Right atrium auricular region (tissue), 2 donors: ENCODE data around the gene SFXN2. TPM values are rescaled to one million over a fixed set of nuclear protein-coding genes. Genes with fewer than 3 reads are reported as not detected.

Source experiments
- DNase-seq: peaks from one replicate; pipeline ENCODE4 v3.0.0-alpha.2; 2019; ENCODE audit warnings: low spot score
- H3K27ac ChIP-seq, 2 donors: fragments of 200-600 bp; sonication (generic); 1 replicate in 1 of 2; 2 replicates in 1 of 2; pipeline ENCODE4 v1.5.1; 2016 to 2019
- H3K27me3 ChIP-seq, 2 donors: fragments of 200-600 bp; sonication (generic); one replicate each; pipeline versions ENCODE4 v1.5.1 to v1.6.0; 2017 to 2019
- H3K36me3 ChIP-seq: fragments of 200-600 bp; sonication (generic); one replicate; pipeline ENCODE4 v1.5.1; 2016
- H3K4me1 ChIP-seq, 2 donors: fragments of 200-600 bp; sonication (generic); one replicate each; pipeline versions ENCODE4 v1.5.1 to v1.6.0; 2017 to 2019
- H3K4me3 ChIP-seq, 2 donors: fragments of 200-600 bp; sonication (generic); 1 replicate in 1 of 2; 2 replicates in 1 of 2; pipeline ENCODE4 v1.5.1; 2017 to 2019; ENCODE audit warnings: mild to moderate bottlenecking in 1 of 2, moderate library complexity in 1 of 2
- H3K9me3 ChIP-seq, 2 donors: fragments of 200-600 bp; sonication (generic); one replicate each; pipeline ENCODE4 v1.5.1; 2019
- CTCF ChIP-seq, 2 donors: fragments of 200-600 bp; sonication (generic); IDR thresholded peaks; one replicate each; pipeline ENCODE4 v1.5.1; 2019; ENCODE audit warnings: antibody characterized with exemption in 2 of 2
- total RNA-seq, 2 donors: library from RNA; depleted of rRNA; stranded (reverse); fragments of >200 nt; gene quantifications; one replicate each; pipeline ENCODE4 v1.1.0, GENCODE V29; 2016

SFXN2 gene
- total RNA-seq, 2 donors from 2014 or later, result 0.59 to 2.7 TPM

- Histone ChIP-seq H3K4me3 (no peak overlapping the region), H3K4me1 (peaks cover 0 to 47% of the 10 kb centered on the region in 2 donors), H3K36me3 (no peaks in the 10 kb centered on the region), H3K9me3 (no peaks in the 10 kb centered on the region), H3K27me3 (no peaks in the 10 kb centered on the region), H3K27ac (peak overlapping the region in 1 of 2 donors; percentile 56)
- no peak for TF ChIP-seq CTCF (IDR thresholded peaks at IDR 0.05)
- DNase-seq, result no peak
Observed at GRCh38 chr10:102764470-102765161, 50.2 kb downstream of the SFXN2 start.

GRCh38 chr10:102765336-102765735, 50.9 kb downstream of the SFXN2 start:
- no peak for DNase-seq
- H3K27ac ChIP-seq, result peak overlapping the region in 1 of 2 donors; percentile 8
- H3K9me3 ChIP-seq, result no peaks in the 10 kb centered on the region
- TF ChIP-seq CTCF (IDR thresholded peaks at IDR 0.05), result no peak
- H3K4me1 ChIP-seq, result peaks cover 0 to 48% of the 10 kb centered on the region in 2 donors
- no peaks in the 10 kb centered on the region for H3K27me3 ChIP-seq
- no peak overlapping the region for H3K4me3 ChIP-seq
- no peaks in the 10 kb centered on the region for H3K36me3 ChIP-seq

GRCh38 chr10:102767428-102768160, 53.2 kb downstream of the SFXN2 start:
- H3K36me3 ChIP-seq, result no peaks in the 10 kb centered on the region
- no peaks in the 10 kb centered on the region for H3K27me3 ChIP-seq
- H3K4me1 ChIP-seq, result peaks cover 0 to 58% of the 10 kb centered on the region in 2 donors
- DNase-seq, result no peak
- H3K9me3 ChIP-seq, result no peaks in the 10 kb centered on the region
- TF ChIP-seq CTCF (IDR thresholded peaks at IDR 0.05), result no peak
- no peak overlapping the region for H3K4me3 ChIP-seq
- H3K27ac ChIP-seq, result no peak overlapping the region

- H3K4me1 ChIP-seq, result peaks cover 0 to 61% of the 10 kb centered on the region in 2 donors
- H3K27ac ChIP-seq, result peak overlapping the region; percentile 35 to 55
- no peaks in the 10 kb centered on the region for H3K36me3 ChIP-seq
- no peaks in the 10 kb centered on the region for H3K27me3 ChIP-seq
- no peak for TF ChIP-seq CTCF (IDR thresholded peaks at IDR 0.05)
- no peak overlapping the region for H3K4me3 ChIP-seq
- no peaks in the 10 kb centered on the region for H3K9me3 ChIP-seq
- no peak for DNase-seq
Observed at GRCh38 chr10:102769375-102770107, 55.1 kb downstream of the SFXN2 start.

GRCh38 chr10:102770108-102770482, 55.7 kb downstream of the SFXN2 start:
- Histone ChIP-seq H3K27me3 (no peaks in the 10 kb centered on the region), H3K4me1 (peaks cover 0 to 61% of the 10 kb centered on the region in 2 donors), H3K27ac (peak overlapping the region; percentile 35 to 55), H3K36me3 (no peaks in the 10 kb centered on the region), H3K9me3 (no peaks in the 10 kb centered on the region), H3K4me3 (no peak overlapping the region)
- DNase-seq, result no peak
- TF ChIP-seq CTCF (IDR thresholded peaks at IDR 0.05), result no peak
